GM10266 (cell line): ENCODE results near the gene ORC1.

Source experiments
- DNase-seq: peaks from one replicate; pipeline ENCODE4 v3.0.0; 2012; ENCODE audit errors: extremely low spot score
- CTCF ChIP-seq: IDR thresholded peaks from 2 replicates; pipeline ENCODE4 v1.5.1; 2012; ENCODE audit warnings: mild to moderate bottlenecking, low read depth; ENCODE audit not compliant: control insufficient read depth, insufficient read depth; ENCODE audit errors: missing control alignments

ORC1 gene

GRCh38 chr1:52427152-52427551 is 22.9 kb upstream of the ORC1 start:
- no peak for TF ChIP-seq CTCF
- no peak for DNase-seq

GRCh38 chr1:52426371-52426770 is 22.1 kb upstream of the ORC1 start:
- TF ChIP-seq CTCF, result no peak
- DNase-seq, result no peak

- TF ChIP-seq CTCF, result no peak
- DNase-seq, result no peak
These were observed 20.6 kb upstream of the ORC1 start for GRCh38 chr1:52424813-52425212.

GRCh38 chr1:52424231-52424636 is 20.0 kb upstream of the ORC1 start:
- no peak for TF ChIP-seq CTCF
- no peak for DNase-seq

- no peak for TF ChIP-seq CTCF
- DNase-seq, result no peak
These were observed 19.5 kb upstream of the ORC1 start for GRCh38 chr1:52423771-52424170.

GRCh38 chr1:52423055-52423454 is 18.8 kb upstream of the ORC1 start:
- DNase-seq, result no peak
- no peak for TF ChIP-seq CTCF

GRCh38 chr1:52420713-52421112 is 16.5 kb upstream of the ORC1 start:
- no peak for TF ChIP-seq CTCF
- no peak for DNase-seq
